HG03460 (cell line): ENCODE data around the gene MFN2.
"Not testable (repeated sequence)": the region's sequence is repeated elsewhere in the genome, so short reads cannot be mapped to it uniquely, and the experiment has no call there.

Experiments
- ATAC-seq: cut with Tn5 transposase; IDR thresholded peaks from one replicate; pipeline ENCODE4 v1.9.1; 2021; ENCODE audit not compliant: unreplicated experiment

Gene MFN2

GRCh38 chr1:11997081-11997850 is 17.0 kb downstream of the MFN2 start:
- no peak for ATAC-seq

GRCh38 chr1:11998636-11999035 is 18.4 kb downstream of the MFN2 start:
- ATAC-seq: no peak

- ATAC-seq: no peak
Measured at GRCh38 chr1:11999236-11999635, 19.0 kb downstream of the MFN2 start.

- no peak for ATAC-seq
Measured at GRCh38 chr1:12001249-12001917, 21.1 kb downstream of the MFN2 start.

- ATAC-seq: no peak
Measured at GRCh38 chr1:12001996-12002493, 21.8 kb downstream of the MFN2 start.

- no peak for ATAC-seq
Measured at GRCh38 chr1:12003762-12004161, 23.5 kb downstream of the MFN2 start.

GRCh38 chr1:12005488-12006166 is 25.4 kb downstream of the MFN2 start:
- no peak for ATAC-seq

GRCh38 chr1:12006167-12006921 is 26.1 kb downstream of the MFN2 start:
- ATAC-seq: no peak

GRCh38 chr1:12007204-12007603 is 27.0 kb downstream of the MFN2 start:
- ATAC-seq: no peak

- not testable (repeated sequence) for ATAC-seq
Measured at GRCh38 chr1:12008355-12008754, 28.1 kb downstream of the MFN2 start.

GRCh38 chr1:12009318-12009947 is 29.2 kb downstream of the MFN2 start:
- no peak for ATAC-seq

GRCh38 chr1:12010746-12011570 is 30.7 kb downstream of the MFN2 start:
- ATAC-seq: no peak

GRCh38 chr1:12011998-12012397 is 31.8 kb downstream of the MFN2 start:
- ATAC-seq: no peak

GRCh38 chr1:12012560-12013316 is 32.5 kb downstream of the MFN2 start:
- no peak for ATAC-seq

GRCh38 chr1:12014141-12014991 is 34.1 kb downstream of the MFN2 start:
- no peak for ATAC-seq

- no peak for ATAC-seq
Measured at GRCh38 chr1:12015001-12015491, 34.8 kb downstream of the MFN2 start.

- no peak for ATAC-seq
Measured at GRCh38 chr1:12015499-12015898, 35.3 kb downstream of the MFN2 start.

GRCh38 chr1:12016182-12016581 is 35.9 kb downstream of the MFN2 start:
- ATAC-seq: no peak
